Left renal cortex interstitium (tissue), 4 donors: Measurements from ENCODE around the gene ZFYVE9. TPM values are rescaled to one million over a fixed set of nuclear protein-coding genes. Genes with fewer than 3 reads are reported as not detected.
A peak's percentile ranks its signal among the peaks of the same experiment; 100 is the strongest.
"Not testable (repeated sequence)": the region's sequence is repeated elsewhere in the genome, so short reads cannot be mapped to it uniquely, and the experiment has no call there.

Source experiments
- DNase-seq, 4 donors: peaks; one replicate each; pipeline ENCODE4 v3.0.0-alpha.2; 2013; ENCODE audit warnings: low read depth in 4 of 4, low spot score in 2 of 4, missing footprints in 1 of 4
- polyA plus RNA-seq, 4 donors: library from polyadenylated mRNA; unstranded; fragments of 120-200 nt; gene quantifications; one replicate each; pipeline ENCODE4 v1.2.1, GENCODE V29; 2013; ENCODE audit not compliant: insufficient read length in 4 of 4

ZFYVE9 gene
- 10 to 100 TPM; 32.2 to 36.9 (median 34.3) TPM for polyA plus RNA-seq

- peak; percentile 41 to 71 (median 62) for DNase-seq
Measured at GRCh38 chr1:52141513-52142219, at the start of gene ZFYVE9. ZFYVE9 (plus strand) TSS chr1:52142089; CDS start chr1:52233207, 91,118 bp downstream.

GRCh38 chr1:52094300-52094699 is 47.6 kb upstream of the ZFYVE9 start:
- not testable (repeated sequence) for DNase-seq

- DNase-seq: no peak
Measured at GRCh38 chr1:52096216-52096615, 45.7 kb upstream of the ZFYVE9 start.

- no peak for DNase-seq
Measured at GRCh38 chr1:52098139-52098871, 43.6 kb upstream of the ZFYVE9 start.

- no peak for DNase-seq
Measured at GRCh38 chr1:52102336-52103013, 39.4 kb upstream of the ZFYVE9 start.

GRCh38 chr1:52111492-52111891 is 30.4 kb upstream of the ZFYVE9 start:
- DNase-seq: no peak

GRCh38 chr1:52112489-52112888 is 29.4 kb upstream of the ZFYVE9 start:
- no peak for DNase-seq

GRCh38 chr1:52119301-52120079 is 22.4 kb upstream of the ZFYVE9 start:
- no peak for DNase-seq

- no peak for DNase-seq
Measured at GRCh38 chr1:52122384-52122783, 19.5 kb upstream of the ZFYVE9 start.

- no peak for DNase-seq
Measured at GRCh38 chr1:52123622-52124021, 18.3 kb upstream of the ZFYVE9 start.

- no peak for DNase-seq
Measured at GRCh38 chr1:52125736-52126359, 16.0 kb upstream of the ZFYVE9 start.

- peak in 2 of 4 donors; percentile 24 to 43 for DNase-seq
Measured at GRCh38 chr1:52127181-52128180, 14.4 kb upstream of the ZFYVE9 start.

GRCh38 chr1:52139817-52140540 is 1.9 kb upstream of the ZFYVE9 start:
- DNase-seq: no peak

- no peak for DNase-seq
Measured at GRCh38 chr1:52140633-52141512, 1.0 kb upstream of the ZFYVE9 start.

GRCh38 chr1:52142220-52143183 is 613 bp downstream of the ZFYVE9 start:
- peak; percentile 45 to 64 (median 51) for DNase-seq

GRCh38 chr1:52145137-52145536 is 3.2 kb downstream of the ZFYVE9 start:
- no peak for DNase-seq
